Sigmoid colon (tissue), 7 donors: ENCODE measurements around the gene EEFSEC. TPM values are rescaled to one million over a fixed set of nuclear protein-coding genes. Genes with fewer than 3 reads are reported as not detected.

ENCODE experiments used
- DNase-seq: peaks from one replicate; pipeline ENCODE4 v3.0.0-alpha.2; 2019
- H3K27ac ChIP-seq, 4 donors: fragments of 200-600 bp; sonication (generic); one replicate each; pipeline ENCODE4 v1.5.1; 2016 to 2019; ENCODE audit warnings: mild to moderate bottlenecking in 1 of 4
- H3K27me3 ChIP-seq, 3 donors: fragments of 200-600 bp; sonication (generic); one replicate each; pipeline ENCODE4 v1.5.1; 2019; ENCODE audit warnings: mild to moderate bottlenecking in 1 of 3
- H3K36me3 ChIP-seq, 4 donors: fragments of 200-600 bp; sonication (generic); one replicate each; pipeline ENCODE4 v1.5.1; 2016 to 2019
- H3K4me1 ChIP-seq, 4 donors: fragments of 200-600 bp; sonication (generic); one replicate each; pipeline ENCODE4 v1.5.1; 2017 to 2019
- H3K4me3 ChIP-seq, 4 donors: fragments of 200-600 bp; sonication (generic); one replicate each; pipeline ENCODE4 v1.5.1; 2017 to 2019; ENCODE audit warnings: mild to moderate bottlenecking in 2 of 4, moderate library complexity in 1 of 4
- H3K9me3 ChIP-seq, 4 donors: fragments of 200-600 bp in 3 of 4; sonication (generic) in 3 of 4; one replicate each; pipeline versions ENCODE4 v1.5.1 to v1.6.1; 2013 to 2019
- CTCF ChIP-seq, 4 experiments: fragments of 450-650 bp in 3 of 4; fragments of 200-600 bp in 1 of 4; IDR thresholded peaks; one replicate each; pipeline ENCODE4 v1.5.1; 2016 to 2019; ENCODE audit warnings: antibody characterized with exemption in 4 of 4, mild to moderate bottlenecking in 3 of 4, moderate library complexity in 2 of 4
- EP300 ChIP-seq, 4 donors: sonication (generic); formaldehyde crosslinking; IDR thresholded peaks; one replicate each; pipeline ENCODE4 v1.6.1; 2017; ENCODE audit warnings: antibody characterized with exemption in 4 of 4
- POLR2A ChIP-seq, 2 donors: fragments of 450-650 bp; IDR thresholded peaks; one replicate each; pipeline ENCODE4 v1.6.1; 2016; ENCODE audit warnings: antibody characterized with exemption in 2 of 2, mild to moderate bottlenecking in 2 of 2, moderate library complexity in 2 of 2
- POLR2AphosphoS5 ChIP-seq, 4 donors: sonication (generic); formaldehyde crosslinking; IDR thresholded peaks; one replicate each; pipeline ENCODE4 v1.6.1; 2017; ENCODE audit warnings: antibody characterized with exemption in 4 of 4
- WGBS, 2 donors: extraction: QIAGEN DNeasy Blood & Tissue Kit; methylation state at CpG; one replicate each; pipeline ENCODE4 v1.1.7; 2013; 5-methylcytosine and 5-hydroxymethylcytosine counted together
- intact Hi-C: fragments of 100-400 bp; cut with DNase I; formaldehyde crosslinking; loops from one replicate; pipeline ENCODE4 v1.15.1; 2023
- polyA plus RNA-seq, 3 donors: library from polyadenylated mRNA; stranded (reverse); fragments of 200-250 nt; gene quantifications; one replicate each; pipeline ENCODE4 v1.2.3, GENCODE V29; 2013
- total RNA-seq, 4 donors: library from RNA; depleted of rRNA; stranded (reverse); fragments of >200 nt; gene quantifications; one replicate each; pipeline ENCODE4 v1.1.0, GENCODE V29; 2016
- donor health status: healthy with polysubstance abuse.
- donor health status: Bipolar disorder and iron deficiency.
- donor health status: healthy.

EEFSEC gene
- total and polyA plus RNA-seq, 7 donors = 5.3 to 16.1 (median 12.2) TPM

- no peaks in the 10 kb centered on the region for H3K36me3 ChIP-seq
- no peak overlapping the region for H3K4me3 ChIP-seq
- WGBS, 2 donors = 69 to 74% methylated on average over 5 of the region's 5 CpGs
- H3K9me3 ChIP-seq = peaks cover 0 to 8% (median 2%) of the 10 kb centered on the region in 4 donors
- intact Hi-C loops = no loop called here
- no peaks in the 10 kb centered on the region for H3K27me3 ChIP-seq
- DNase-seq = no peak
- no peak overlapping the region for H3K27ac ChIP-seq
- peaks cover 0 to 7% (median 0%) of the 10 kb centered on the region in 4 donors for H3K4me1 ChIP-seq
- TF ChIP-seq POLR2A (IDR thresholded peaks at IDR 0.05) = no peak
- TF ChIP-seq CTCF (IDR thresholded peaks at IDR 0.05) = peak in 3 of 4 experiments; percentile 43 to 60 (median 55)
These were observed 73.6 kb downstream of the EEFSEC start for GRCh38 chr3:128226795-128227395.

- intact Hi-C loops = no loop called here
- TF ChIP-seq EP300 (IDR thresholded peaks at IDR 0.05) (no peak), CTCF (IDR thresholded peaks at IDR 0.05) (no peak), POLR2A (IDR thresholded peaks at IDR 0.05) (no peak), POLR2AphosphoS5 (IDR thresholded peaks at IDR 0.05) (no peak)
- no peak overlapping the region for H3K4me3 ChIP-seq
- H3K9me3 ChIP-seq = peaks cover 0 to 8% (median 2%) of the 10 kb centered on the region in 4 donors
- H3K36me3 ChIP-seq = no peaks in the 10 kb centered on the region
- 94 to 96% methylated on average over 4 of the region's 4 CpGs for WGBS, 2 donors
- peaks cover 0 to 11% (median 0%) of the 10 kb centered on the region in 4 donors for H3K4me1 ChIP-seq
- H3K27ac ChIP-seq = no peak overlapping the region
- DNase-seq = no peak
- H3K27me3 ChIP-seq = no peaks in the 10 kb centered on the region
These were observed 74.2 kb downstream of the EEFSEC start for GRCh38 chr3:128227507-128227906.

- 96 to 97% methylated on average over 5 of the region's 5 CpGs for WGBS, 2 donors
- no peak for TF ChIP-seq CTCF (IDR thresholded peaks at IDR 0.05)
- no peak for TF ChIP-seq EP300 (IDR thresholded peaks at IDR 0.05)
- TF ChIP-seq POLR2A (IDR thresholded peaks at IDR 0.05) = no peak
- no peak for TF ChIP-seq POLR2AphosphoS5 (IDR thresholded peaks at IDR 0.05)
- intact Hi-C loops = no loop called here
These were observed 75.2 kb downstream of the EEFSEC start for GRCh38 chr3:128228366-128228910.

GRCh38 chr3:128229106-128229857 is 76.0 kb downstream of the EEFSEC start:
- 89 to 94% methylated on average over 11 of the region's 11 CpGs for WGBS, 2 donors
- H3K9me3 ChIP-seq = no peaks in the 10 kb centered on the region
- no peak overlapping the region for H3K27ac ChIP-seq
- no peak for DNase-seq
- no peak overlapping the region for H3K4me3 ChIP-seq
- H3K27me3 ChIP-seq = no peaks in the 10 kb centered on the region
- peaks cover 0 to 11% (median under 1%) of the 10 kb centered on the region in 4 donors for H3K4me1 ChIP-seq
- intact Hi-C loops = no loop called here
- H3K36me3 ChIP-seq = no peaks in the 10 kb centered on the region
- TF ChIP-seq CTCF (IDR thresholded peaks at IDR 0.05) (no peak), EP300 (IDR thresholded peaks at IDR 0.05) (no peak), POLR2A (IDR thresholded peaks at IDR 0.05) (no peak), POLR2AphosphoS5 (IDR thresholded peaks at IDR 0.05) (no peak)

More at GRCh38 chr3:128228366-128228910, 75.2 kb downstream of the EEFSEC start:
- no peaks in the 10 kb centered on the region for H3K36me3 ChIP-seq
- no peak overlapping the region for H3K27ac ChIP-seq
- H3K4me1 ChIP-seq = peaks cover 0 to 11% (median 0%) of the 10 kb centered on the region in 4 donors
- H3K4me3 ChIP-seq = no peak overlapping the region
- DNase-seq = no peak
- H3K27me3 ChIP-seq = no peaks in the 10 kb centered on the region
- H3K9me3 ChIP-seq = peaks cover 0 to 1% (median 0%) of the 10 kb centered on the region in 4 donors
